OCI-LY7 (cell line): ENCODE data around the gene MAP1B.

Source experiments
- CTCF ChIP-seq: fragments of 200-600 bp; sonication (generic); conservative IDR thresholded peaks from 2 replicates; pipeline ENCODE4 v1.5.1; 2014; ENCODE audit warnings: mild to moderate bottlenecking, antibody characterized with exemption, low read length, moderate library complexity, mixed read lengths
- EZH2phosphoT487 ChIP-seq: fragments of 200-600 bp; sonication (generic); IDR thresholded peaks from 2 replicates; pipeline ENCODE4 v1.6.1; 2018; ENCODE audit warnings: low read depth, borderline replicate concordance, mild to moderate bottlenecking, mixed run types, antibody characterized with exemption, low read length, moderate library complexity, mixed read lengths

- TF ChIP-seq CTCF (no peak), EZH2phosphoT487 (no peak)
Observed at GRCh38 chr5:72085319-72085718, 22.0 kb upstream of the MAP1B start.
